ENCODE measurements around the gene EIF3I. TPM values are rescaled to one million over a fixed set of nuclear protein-coding genes. Genes with fewer than 3 reads are reported as not detected.

The EIF3I gene
- total and polyA plus RNA-seq, 2 of the 13 experiments (the other 11 are each of a cell fraction or from before 2014, with no cell fraction given): 210 to 223 TPM

GRCh38 chr1:32179443-32180185 lies 42.6 kb upstream of the EIF3I start, which contains the start of gene TXLNA (continued):
- TF ChIP-seq ZNF615 (CRISPR knock-in tag; IDR thresholded peaks at IDR 0.05; ENCODE audit: borderline replicate concordance) (no peak), TFAP4 (IDR thresholded peaks at IDR 0.05; ENCODE audit: borderline replicate concordance, low read depth) (peak; percentile 25; the same call in 1 of the 2 replicates), ZNF782 (CRISPR knock-in tag; IDR thresholded peaks at IDR 0.05; ENCODE audit: borderline replicate concordance) (peak; percentile 72), BRF2 (CRISPR knock-in tag; IDR thresholded peaks at IDR 0.05) (peak; percentile 85), TP53 (CRISPR knock-in tag; conservative IDR thresholded peaks at IDR 0.05) (no peak; the same call in 1 of the 2 replicates), RFX5 (IDR thresholded peaks at IDR 0.05; ENCODE audit: low read depth, low read length) (peak; percentile 39), ZNF10 (CRISPR knock-in tag; IDR thresholded peaks at IDR 0.05; ENCODE audit: borderline replicate concordance, low read depth) (no peak), NCOA2 (CRISPR knock-in tag; IDR thresholded peaks at IDR 0.05) (peak; percentile 11; the same call in 1 of the 2 replicates), NONO (IDR thresholded peaks at IDR 0.05) (no peak), NONO (CRISPR knock-in tag; conservative IDR thresholded peaks at IDR 0.05) (peak; percentile 92), HDAC1 (CRISPR knock-in tag; IDR thresholded peaks at IDR 0.05) (peak; percentile 89), YY1 (IDR thresholded peaks at IDR 0.05; ENCODE audit: insufficient read depth, insufficient replicate concordance, low read depth, low read length) (peak; percentile 69), TEAD2 (CRISPR knock-in tag; IDR thresholded peaks at IDR 0.05) (no peak; the same call in 1 of the 2 replicates), MAZ (IDR thresholded peaks at IDR 0.05; ENCODE audit: borderline replicate concordance, low read depth, low read length) (peak; percentile 60; the same call in 1 of the 2 replicates), MAZ (CRISPR knock-in tag; IDR thresholded peaks at IDR 0.05; ENCODE audit: low read depth) (peak; percentile 90), ZNF784 (CRISPR knock-in tag; IDR thresholded peaks at IDR 0.05; ENCODE audit: borderline replicate concordance) (no peak; the same call in 1 of the 2 replicates), PLRG1 (conservative IDR thresholded peaks at IDR 0.05) (no peak), ZNF333 (CRISPR knock-in tag; IDR thresholded peaks at IDR 0.05; ENCODE audit: borderline replicate concordance) (peak; percentile 25; the same call in 1 of the 2 replicates), ZNF24 (IDR thresholded peaks at IDR 0.05) (no peak), FUBP1 (CRISPR knock-in tag; IDR thresholded peaks at IDR 0.05; ENCODE audit: borderline replicate concordance) (no peak), ZNF710 (CRISPR knock-in tag; IDR thresholded peaks at IDR 0.05; ENCODE audit: borderline replicate concordance) (no peak)

Data from HepG2 (cell line).